Raji (cell line): ENCODE measurements around the gene ZNF423.

Source experiments
- POLR2A ChIP-seq: IDR thresholded peaks from 2 replicates; pipeline ENCODE4 v1.6.1; 2011; ENCODE audit warnings: low read depth, low read length, control low read depth; ENCODE audit not compliant: insufficient read depth

The ZNF423 gene

GRCh38 chr16:49731911-49732310, 124.0 kb downstream of the ZNF423 start:
- no peak for TF ChIP-seq POLR2A

DNA sequence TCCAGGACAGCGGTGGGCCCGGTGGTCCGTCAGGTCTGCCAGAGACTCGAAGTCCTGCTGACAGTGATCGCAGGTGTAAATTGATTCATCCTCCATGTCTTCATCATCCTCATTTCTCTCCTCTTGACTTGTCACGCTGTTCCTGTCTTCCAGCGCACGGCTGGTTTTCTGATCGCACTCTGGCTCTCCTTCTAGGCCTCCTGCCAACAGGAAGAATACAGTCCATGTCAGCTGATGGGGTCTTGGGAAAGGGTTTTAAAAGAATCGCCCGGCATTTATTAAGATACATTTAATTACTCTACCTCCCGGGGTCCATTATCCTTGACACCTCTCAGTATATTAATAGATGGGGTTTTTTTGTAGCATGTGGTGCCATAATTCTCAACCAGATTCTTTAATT, 125.1 kb downstream of the ZNF423 start:
- no peak for TF ChIP-seq POLR2A

- TF ChIP-seq POLR2A: no peak
These were observed 128.3 kb downstream of the ZNF423 start for GRCh38 chr16:49727611-49728010.

GRCh38 chr16:49726155-49726554, 129.8 kb downstream of the ZNF423 start:
- TF ChIP-seq POLR2A: no peak

DNA sequence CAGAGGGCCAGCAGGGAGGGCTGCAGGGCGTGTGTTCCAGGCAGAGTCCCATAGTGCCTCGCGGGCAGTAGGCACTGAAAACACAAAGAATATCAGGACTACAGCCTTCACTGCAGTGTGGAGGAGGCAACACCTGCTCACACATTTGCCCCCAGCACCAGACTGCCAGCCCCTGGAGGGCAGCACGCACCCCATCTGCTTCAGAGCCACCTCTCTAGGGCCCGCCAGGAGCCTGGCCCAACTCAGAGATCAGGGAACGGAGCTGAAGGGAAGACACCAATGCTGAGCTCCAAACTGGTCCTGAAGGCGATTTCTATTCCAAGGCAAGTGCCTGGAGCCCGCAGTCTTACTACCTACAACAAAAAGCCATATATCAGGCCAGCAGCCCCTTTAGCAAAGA, 130.3 kb downstream of the ZNF423 start:
- TF ChIP-seq POLR2A: no peak

DNA sequence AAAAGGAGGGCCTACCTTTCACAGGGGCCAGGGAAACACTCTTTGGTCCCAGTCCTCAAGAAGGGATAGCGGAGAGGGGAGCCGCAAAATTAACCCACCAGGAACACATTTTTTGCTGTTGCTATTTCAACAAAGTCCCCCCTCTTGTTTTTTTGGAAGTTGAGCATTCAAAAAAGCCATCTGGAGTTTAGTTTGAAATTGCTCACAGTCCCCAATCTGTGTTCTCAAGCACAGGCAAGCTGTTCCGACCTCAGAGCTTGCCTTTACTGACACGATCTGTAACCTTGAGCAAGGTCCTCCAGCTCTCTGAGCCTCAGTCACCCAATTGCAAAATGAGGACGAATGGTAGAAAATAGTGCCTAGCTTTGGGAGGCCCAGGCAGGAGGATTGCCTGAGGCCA, 131.1 kb downstream of the ZNF423 start:
- TF ChIP-seq POLR2A: no peak

DNA sequence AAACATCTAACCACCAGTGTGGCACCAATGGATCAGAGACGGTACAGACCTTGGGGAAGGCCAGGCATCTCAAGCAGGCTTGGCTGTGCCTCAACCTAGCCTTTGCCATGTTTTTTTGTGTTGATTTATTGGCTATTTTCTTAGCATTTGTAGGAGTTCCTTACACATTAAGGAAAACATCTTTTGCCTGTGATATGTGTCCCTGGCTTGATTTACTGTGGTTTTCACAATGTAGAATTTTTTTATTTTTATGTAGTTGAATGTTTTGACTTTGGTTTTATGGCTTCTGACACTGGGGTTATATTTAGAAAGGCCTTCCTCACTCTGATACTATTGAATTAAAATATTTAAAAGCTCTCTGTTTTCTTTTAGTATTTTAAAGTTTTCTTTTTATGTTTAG, 132.6 kb downstream of the ZNF423 start:
- TF ChIP-seq POLR2A: no peak

- no peak for TF ChIP-seq POLR2A
These were observed 135.7 kb downstream of the ZNF423 start for GRCh38 chr16:49720225-49720624.

DNA sequence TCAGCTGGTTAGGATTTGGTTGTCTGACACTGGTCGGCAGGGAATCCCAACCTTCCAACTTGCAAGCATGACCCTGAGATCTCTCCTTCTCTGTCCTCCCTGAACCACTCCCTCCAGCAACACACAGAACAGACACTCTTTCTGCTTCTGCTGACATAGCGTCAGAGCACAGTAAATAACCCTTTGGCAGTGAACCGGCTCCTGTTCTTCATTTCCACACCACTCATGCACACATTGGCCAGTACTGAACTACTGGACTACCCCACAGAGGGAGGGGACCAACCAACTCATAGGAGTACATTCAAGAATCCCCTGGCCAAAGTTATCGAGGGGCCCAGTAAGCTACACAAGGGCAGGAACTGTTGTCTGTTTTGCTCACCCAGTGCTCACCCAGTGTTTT, 138.2 kb downstream of the ZNF423 start:
- TF ChIP-seq POLR2A: no peak

DNA sequence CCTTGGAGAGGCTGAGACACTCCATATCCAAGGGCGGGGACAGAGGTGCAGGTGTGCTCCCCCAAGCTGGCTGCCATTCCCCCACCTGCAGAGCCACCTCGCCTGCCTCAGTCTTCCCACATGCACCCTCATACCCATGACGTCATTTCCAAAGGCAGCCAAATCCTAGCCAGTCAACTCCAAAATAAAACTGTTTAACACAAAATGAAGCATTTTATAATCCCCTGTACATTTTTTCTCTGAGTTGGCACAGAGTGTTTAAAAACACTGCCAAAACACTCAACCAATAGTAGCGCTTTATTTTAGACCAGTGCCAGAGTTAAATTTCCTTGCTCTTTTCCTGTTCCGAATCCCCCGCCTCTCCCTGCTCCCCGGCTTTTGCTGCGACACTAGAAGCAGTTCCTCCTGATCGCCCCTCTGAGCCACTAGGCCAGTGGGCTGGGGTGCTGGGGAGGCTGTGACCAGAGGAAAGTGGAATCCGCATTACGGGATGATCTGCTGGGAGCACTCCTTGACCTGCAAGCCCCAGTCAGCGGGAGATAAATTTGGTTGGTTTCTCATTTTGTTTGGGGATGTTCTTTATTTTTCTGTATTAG, 139.5 kb downstream of the ZNF423 start:
- no peak for TF ChIP-seq POLR2A

DNA sequence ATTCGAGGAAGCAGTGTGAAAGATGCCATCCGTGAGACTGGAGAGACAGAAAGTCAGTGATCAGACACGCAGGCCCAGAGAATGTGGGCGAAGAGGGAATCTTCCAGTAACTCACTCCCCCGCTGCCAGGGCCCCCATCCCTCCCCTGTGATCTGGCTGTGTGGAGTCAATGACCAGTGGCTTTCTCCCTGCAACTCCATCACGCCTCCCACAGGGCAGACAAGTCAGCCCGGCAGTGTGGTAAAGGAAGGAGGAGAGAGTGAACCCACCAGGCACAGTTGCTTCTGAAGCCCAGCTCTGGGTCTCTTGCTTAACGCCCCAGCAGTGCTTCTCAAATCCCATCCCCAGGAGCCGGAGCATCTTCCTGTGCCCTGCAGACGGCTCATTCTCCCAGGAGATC, 142.1 kb downstream of the ZNF423 start:
- no peak for TF ChIP-seq POLR2A

GRCh38 chr16:49712542-49712941, 143.4 kb downstream of the ZNF423 start:
- no peak for TF ChIP-seq POLR2A

- no peak for TF ChIP-seq POLR2A
These were observed 143.8 kb downstream of the ZNF423 start for GRCh38 chr16:49712106-49712505.

- TF ChIP-seq POLR2A: no peak
These were observed 146.9 kb downstream of the ZNF423 start for GRCh38 chr16:49709057-49709456.

GRCh38 chr16:49708491-49708890, 147.4 kb downstream of the ZNF423 start:
- TF ChIP-seq POLR2A: no peak

- TF ChIP-seq POLR2A: no peak
These were observed 149.1 kb downstream of the ZNF423 start for GRCh38 chr16:49706620-49707355.
